Fibroblast of lung (primary cell): Measurements from ENCODE around the gene RPL18A. TPM values are rescaled to one million over a fixed set of nuclear protein-coding genes. Genes with fewer than 3 reads are reported as not detected.

Experiments used
- DNase-seq, 2 donors: peaks; one replicate each; pipeline versions ENCODE4 v3.0.0 to v3.0.0-alpha.2; 2010; ENCODE audit warnings: low read depth in 2 of 2
- H2AFZ ChIP-seq: 2 replicates; pipeline ENCODE4 v1.5.1; 2012; ENCODE audit warnings: low read length, control low read depth, inconsistent platforms
- H3K27ac ChIP-seq: 2 replicates; pipeline ENCODE4 v1.5.1; 2011; ENCODE audit warnings: low read length, control low read depth; ENCODE audit not compliant: insufficient read depth
- H3K27me3 ChIP-seq: 2 replicates; pipeline ENCODE4 v1.5.1; 2011; ENCODE audit warnings: mild to moderate bottlenecking, low read length; ENCODE audit not compliant: control insufficient read depth, insufficient read depth
- H3K36me3 ChIP-seq: 2 replicates; pipeline ENCODE4 v1.5.1; 2011; ENCODE audit warnings: low read length; ENCODE audit not compliant: control insufficient read depth, insufficient read depth
- H3K4me1 ChIP-seq: 2 replicates; pipeline ENCODE4 v1.5.1; 2011; ENCODE audit warnings: low read length; ENCODE audit not compliant: control insufficient read depth, insufficient read depth; ENCODE audit errors: extremely low read depth
- H3K4me2 ChIP-seq: 2 replicates; pipeline ENCODE4 v1.5.1; 2011; ENCODE audit warnings: low read length, control low read depth; ENCODE audit not compliant: insufficient read depth; ENCODE audit errors: extremely low read depth
- H3K4me3 ChIP-seq, 4 experiments: fragments of 200-600 bp in 1 of 4; sonication (generic) in 1 of 4; replicated peaks in 1 of 4; 2 replicates each; pipeline ENCODE4 v1.5.1; 2011 to 2016; ENCODE audit warnings: low read length in 4 of 4, low read depth in 3 of 4, mild to moderate bottlenecking in 3 of 4, control low read depth in 2 of 4, inconsistent platforms in 1 of 4, mixed read lengths in 1 of 4; ENCODE audit not compliant: insufficient read depth in 1 of 4; ENCODE audit errors: control extremely low read depth in 1 of 4
- H3K79me2 ChIP-seq: 2 replicates; pipeline ENCODE4 v1.5.1; 2012; ENCODE audit warnings: mild to moderate bottlenecking, low read length, inconsistent platforms; ENCODE audit not compliant: control insufficient read depth, insufficient read depth
- H3K9ac ChIP-seq: 2 replicates; pipeline ENCODE4 v1.5.1; 2011; ENCODE audit warnings: mild to moderate bottlenecking, low read length, control low read depth; ENCODE audit not compliant: insufficient read depth
- H3K9me3 ChIP-seq: 2 replicates; pipeline ENCODE4 v1.5.1; 2012; ENCODE audit warnings: low read depth, low read length; ENCODE audit not compliant: control insufficient read depth, insufficient read depth
- H4K20me1 ChIP-seq: 2 replicates; pipeline ENCODE4 v1.5.1; 2011; ENCODE audit warnings: low read length; ENCODE audit not compliant: control insufficient read depth, insufficient read depth; ENCODE audit errors: extremely low read depth
- CTCF ChIP-seq, 2 donors: IDR thresholded peaks in 1 of 2; conservative IDR thresholded peaks in 1 of 2; 1 replicate in 1 of 2; 2 replicates in 1 of 2; pipeline ENCODE4 v1.5.1; 2011 to 2012; ENCODE audit warnings: low read length in 2 of 2, control low read depth in 1 of 2, inconsistent platforms in 1 of 2, low read depth in 1 of 2, mild to moderate bottlenecking in 1 of 2
- EZH2 ChIP-seq: IDR thresholded peaks from 2 replicates; pipeline ENCODE4 v1.5.1; 2012; ENCODE audit warnings: low read length, control low read depth, mild to moderate bottlenecking; ENCODE audit errors: missing control alignments
- polyA plus RNA-seq, 2 donors: library from polyadenylated mRNA; depleted of rRNA in 1 of 2; stranded (reverse) in 1 of 2; unstranded in 1 of 2; fragments of >200 nt; gene quantifications; 2 replicates each; pipeline ENCODE4 v1.2.1, GENCODE V29; 2011 to 2012; ENCODE audit warnings: missing spikeins in 1 of 2
- total RNA-seq: library from RNA; depleted of rRNA; stranded (reverse); fragments of >200 nt; gene quantifications from 2 replicates; pipeline ENCODE4 v1.2.1, GENCODE V29; 2014

RPL18A gene
- total and polyA plus RNA-seq, 2 donors (not counting 1 experiment from before 2014, with no cell fraction given), result 891 to 1,148 TPM

GRCh38 chr19:17902701-17903100 lies 43.0 kb downstream of the RPL18A start:
- H3K9me3 ChIP-seq, result no peaks in the 10 kb centered on the region
- H4K20me1 ChIP-seq, result no peaks in the 10 kb centered on the region
- no peak overlapping the region for H3K4me3 ChIP-seq
- H3K27me3 ChIP-seq, result no peaks in the 10 kb centered on the region
- H3K79me2 ChIP-seq, result no peaks in the 10 kb centered on the region
- H3K36me3 ChIP-seq, result no peaks in the 10 kb centered on the region
- no peak overlapping the region for H3K27ac ChIP-seq
- no peak overlapping the region for H2AFZ ChIP-seq
- H3K4me1 ChIP-seq, result no peaks in the 10 kb centered on the region
- peak; percentile 38 to 49 for DNase-seq
- no peak overlapping the region for H3K9ac ChIP-seq
- H3K4me2 ChIP-seq, result no peak overlapping the region
- TF ChIP-seq CTCF (conservative IDR thresholded peaks at IDR 0.05 in 1 of 2, IDR thresholded peaks at IDR 0.05 in 1 of 2; ENCODE audit: low read depth in 1 of 2, low read length in 2 of 2) (no peak), EZH2 (no peak)

- DNase-seq, result no peak
- H3K79me2 ChIP-seq, result no peaks in the 10 kb centered on the region
- no peak overlapping the region for H3K9ac ChIP-seq
- H3K27ac ChIP-seq, result no peak overlapping the region
- H4K20me1 ChIP-seq, result no peaks in the 10 kb centered on the region
- no peak overlapping the region for H2AFZ ChIP-seq
- no peaks in the 10 kb centered on the region for H3K36me3 ChIP-seq
- no peak overlapping the region for H3K4me2 ChIP-seq
- no peaks in the 10 kb centered on the region for H3K9me3 ChIP-seq
- no peaks in the 10 kb centered on the region for H3K4me1 ChIP-seq
- no peak for TF ChIP-seq CTCF (conservative IDR thresholded peaks at IDR 0.05 in 1 of 2, IDR thresholded peaks at IDR 0.05 in 1 of 2; ENCODE audit: low read depth in 1 of 2, low read length in 2 of 2)
- TF ChIP-seq EZH2, result no peak
- no peak overlapping the region for H3K4me3 ChIP-seq
- no peaks in the 10 kb centered on the region for H3K27me3 ChIP-seq
Measured at GRCh38 chr19:17908244-17908643, 48.5 kb downstream of the RPL18A start.

GRCh38 chr19:17909003-17909732 lies 49.5 kb downstream of the RPL18A start:
- no peak overlapping the region for H3K4me2 ChIP-seq
- no peak for DNase-seq
- H3K4me3 ChIP-seq, result no peak overlapping the region
- H3K79me2 ChIP-seq, result no peaks in the 10 kb centered on the region
- no peak overlapping the region for H2AFZ ChIP-seq
- no peak for TF ChIP-seq EZH2
- H3K27ac ChIP-seq, result no peak overlapping the region
- H3K9me3 ChIP-seq, result no peaks in the 10 kb centered on the region
- no peak overlapping the region for H3K9ac ChIP-seq
- no peaks in the 10 kb centered on the region for H4K20me1 ChIP-seq
- H3K4me1 ChIP-seq, result no peaks in the 10 kb centered on the region
- no peaks in the 10 kb centered on the region for H3K27me3 ChIP-seq
- no peaks in the 10 kb centered on the region for H3K36me3 ChIP-seq
